ENCODE data around the gene EML2. TPM values are rescaled to one million over a fixed set of nuclear protein-coding genes. Genes with fewer than 3 reads are reported as not detected.

Gene EML2
- total RNA-seq, 1 experiment from 2014 or later, result 33.9 TPM

DNA sequence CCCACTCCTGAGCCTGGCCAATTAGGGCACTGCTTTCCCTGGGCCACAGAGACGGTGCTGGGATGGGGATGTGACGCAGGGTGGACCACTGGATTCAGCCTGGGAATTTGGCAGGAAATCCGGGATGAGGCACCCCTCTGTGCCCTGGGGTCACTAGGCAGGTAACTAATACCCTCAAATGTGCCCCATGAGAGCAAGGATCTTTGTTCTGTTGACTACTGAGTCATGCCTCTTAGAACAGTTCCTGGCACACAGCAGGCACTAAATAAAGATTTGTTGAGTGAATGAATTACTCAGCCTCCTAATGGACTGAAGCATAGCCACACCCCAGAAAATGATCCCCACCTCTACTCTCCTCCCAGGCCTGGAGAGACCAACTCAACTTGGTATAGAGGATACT lies 70.5 kb downstream of the EML2 start:
- TF ChIP-seq CTCF (IDR thresholded peaks at IDR 0.05; ENCODE audit: insufficient read depth in 1 of 2, low read depth in 1 of 2, low read length in 1 of 2, severe bottlenecking in 1 of 2, unreplicated experiment in 1 of 2), result no peak
- Mint-ChIP-seq H3K36me3 (ENCODE audit: insufficient read depth, unreplicated experiment) (no peaks in the 10 kb centered on the region), H3K9me3 (ENCODE audit: unreplicated experiment) (no peaks in the 10 kb centered on the region), H3K4me1 (ENCODE audit: low read depth, unreplicated experiment) (no peaks in the 10 kb centered on the region), H3K4me3 (ENCODE audit: unreplicated experiment) (no peak overlapping the region), H3K27ac (ENCODE audit: unreplicated experiment) (no peak overlapping the region), H3K27me3 (ENCODE audit: insufficient read depth, unreplicated experiment) (no peaks in the 10 kb centered on the region)
- ChIA-PET POLR2A (no interaction called here), CTCF (interaction anchor here (1.2 kb wide), 1 partner anchor 40 kb away, joined by 3 read pairs; no protein-coding TSS in a partner anchor)
- no peaks in the 10 kb centered on the region for H3K36me3 ChIP-seq (ENCODE audit: control insufficient read depth, insufficient read depth, low read length)
- no peak overlapping the region for H3K4me3 ChIP-seq (ENCODE audit: low read depth, low read length)
- no peaks in the 10 kb centered on the region for H3K4me1 ChIP-seq
- DNase-seq, result no peak
- H3K9me3 ChIP-seq, result no peaks in the 10 kb centered on the region
- no TSS peak for BruUV-seq (replicated peaks)
- no peaks in the 10 kb centered on the region for H3K27me3 ChIP-seq (replicated peaks; ENCODE audit: control insufficient read depth, insufficient read depth, low read length)
- intact Hi-C loops (cut with micrococcal nuclease; ENCODE audit: unreplicated experiment), result no loop called here

- no peaks in the 10 kb centered on the region for H3K36me3 Mint-ChIP-seq (ENCODE audit: insufficient read depth, unreplicated experiment)
- ChIA-PET CTCF (interaction anchor here (0.6 to 1.2 kb wide), 3 partner anchors 9 to 313 kb away, joined by 3 to 6 read pairs (median 3); no protein-coding TSS in a partner anchor), POLR2A (no interaction called here)
- H3K4me3 Mint-ChIP-seq (ENCODE audit: unreplicated experiment), result no peak overlapping the region
- H3K27ac Mint-ChIP-seq (ENCODE audit: unreplicated experiment), result no peak overlapping the region
- no peaks in the 10 kb centered on the region for H3K27me3 Mint-ChIP-seq (ENCODE audit: insufficient read depth, unreplicated experiment)
- H3K4me1 Mint-ChIP-seq (ENCODE audit: low read depth, unreplicated experiment), result no peaks in the 10 kb centered on the region
- no TSS peak for BruUV-seq (replicated peaks)
- no peaks in the 10 kb centered on the region for H3K36me3 ChIP-seq (ENCODE audit: control insufficient read depth, insufficient read depth, low read length)
- no peak for TF ChIP-seq CTCF (IDR thresholded peaks at IDR 0.05; ENCODE audit: insufficient read depth in 1 of 2, low read depth in 1 of 2, low read length in 1 of 2, severe bottlenecking in 1 of 2, unreplicated experiment in 1 of 2)
- no peak overlapping the region for H3K4me3 ChIP-seq (ENCODE audit: low read depth, low read length)
- H3K27me3 ChIP-seq (replicated peaks; ENCODE audit: control insufficient read depth, insufficient read depth, low read length), result no peaks in the 10 kb centered on the region
- H3K9me3 ChIP-seq, result no peaks in the 10 kb centered on the region
- H3K4me1 ChIP-seq, result no peaks in the 10 kb centered on the region
- intact Hi-C loops (cut with micrococcal nuclease; ENCODE audit: unreplicated experiment), result no loop called here
- no peak for DNase-seq
- H3K9me3 Mint-ChIP-seq (ENCODE audit: unreplicated experiment), result no peaks in the 10 kb centered on the region
Observed at GRCh38 chr19:45567609-45568008, 71.6 kb downstream of the EML2 start.

GRCh38 chr19:45564131-45564780 lies 74.9 kb downstream of the EML2 start:
- intact Hi-C loops (cut with micrococcal nuclease; ENCODE audit: unreplicated experiment), result no loop called here
- no peak for TF ChIP-seq CTCF (IDR thresholded peaks at IDR 0.05; ENCODE audit: insufficient read depth in 1 of 2, low read depth in 1 of 2, low read length in 1 of 2, severe bottlenecking in 1 of 2, unreplicated experiment in 1 of 2)
- Histone ChIP-seq H3K27me3 (replicated peaks; ENCODE audit: control insufficient read depth, insufficient read depth, low read length) (no peaks in the 10 kb centered on the region), H3K9me3 (no peaks in the 10 kb centered on the region), H3K36me3 (ENCODE audit: control insufficient read depth, insufficient read depth, low read length) (no peaks in the 10 kb centered on the region; the same call in 1 of the 2 replicates), H3K4me1 (no peaks in the 10 kb centered on the region), H3K4me3 (ENCODE audit: low read depth, low read length) (no peak overlapping the region)
- BruUV-seq (replicated peaks), result no TSS peak
- no peak for DNase-seq
- H3K27me3 Mint-ChIP-seq (ENCODE audit: insufficient read depth, unreplicated experiment), result no peaks in the 10 kb centered on the region
- H3K4me1 Mint-ChIP-seq (ENCODE audit: low read depth, unreplicated experiment), result peaks cover 7% of the 10 kb centered on the region
- H3K36me3 Mint-ChIP-seq (ENCODE audit: insufficient read depth, unreplicated experiment), result peaks cover 7% of the 10 kb centered on the region
- ChIA-PET POLR2A (interaction anchor here (0.6 kb wide), 1 partner anchor 20 kb away, joined by 9 read pairs; no protein-coding TSS in a partner anchor), CTCF (no interaction called here)
- H3K9me3 Mint-ChIP-seq (ENCODE audit: unreplicated experiment), result no peaks in the 10 kb centered on the region
- no peak overlapping the region for H3K4me3 Mint-ChIP-seq (ENCODE audit: unreplicated experiment)
- H3K27ac Mint-ChIP-seq (ENCODE audit: unreplicated experiment), result no peak overlapping the region
